B cell (primary cell): ENCODE measurements around the gene PEPD. TPM values are rescaled to one million over a fixed set of nuclear protein-coding genes. Genes with fewer than 3 reads are reported as not detected.

Experiments used
- ATAC-seq: fragments of 200-7000 bp; cut with Tn5 transposase; one replicate; pipeline ENCODE4 v1.10.0; 2021; ENCODE audit warnings: low read depth, mild to moderate bottlenecking, moderate number of reproducible peaks, moderate library complexity
- CTCF ChIA-PET: fragments of 350-600 bp; sonication (Branson Sonifier 250); formaldehyde crosslinking; loops from one replicate; lab custom pipeline; 2021; ENCODE audit warnings: antibody characterized with exemption, inconsistent platforms; lab: Charles Lee
- POLR2A ChIA-PET: fragments of 350-600 bp; sonication (Branson Sonifier 250); formaldehyde crosslinking; loops from one replicate; lab custom pipeline; 2021; ENCODE audit warnings: antibody characterized with exemption; lab: Charles Lee
- DNase-seq: peaks from one replicate; pipeline ENCODE4 v3.0.0; 2013
- H2AFZ ChIP-seq: 2 replicates; pipeline ENCODE4 v1.6.1; 2012; ENCODE audit warnings: mild to moderate bottlenecking, low read depth, low read length; ENCODE audit not compliant: insufficient read depth, poor library complexity, severe bottlenecking
- H3K27ac ChIP-seq, 2 donors: 1 replicate in 1 of 2; 2 replicates in 1 of 2; pipeline ENCODE4 v1.5.1; 2012 to 2013; ENCODE audit warnings: low read length in 2 of 2, mild to moderate bottlenecking in 2 of 2, moderate library complexity in 1 of 2
- H3K27me3 ChIP-seq, 4 experiments: fragments of 200-600 bp in 1 of 4; sonication (generic) in 1 of 4; replicated peaks in 1 of 4; 1 replicate in 2 of 4; 2 replicates in 2 of 4; pipeline versions ENCODE4 v1.6.1 to v1.7.0; 2013 to 2016; ENCODE audit warnings: low read length in 3 of 4, mild to moderate bottlenecking in 2 of 4, mixed read lengths in 1 of 4, moderate library complexity in 1 of 4; ENCODE audit not compliant: insufficient read depth in 4 of 4, control insufficient read depth in 3 of 4; ENCODE audit errors: control extremely low read depth in 1 of 4
- H3K36me3 ChIP-seq, 2 experiments: replicated peaks in 1 of 2; 1 replicate in 1 of 2; 2 replicates in 1 of 2; pipeline versions ENCODE4 v1.6.1 to v1.7.1; 2013; ENCODE audit warnings: low read length in 1 of 2; ENCODE audit not compliant: insufficient read depth in 2 of 2, control insufficient read depth in 1 of 2; ENCODE audit errors: control extremely low read depth in 1 of 2, extremely low read depth in 1 of 2
- H3K4me1 ChIP-seq, 2 donors: fragments of 200-600 bp in 1 of 2; sonication (generic) in 1 of 2; 1 replicate in 1 of 2; 2 replicates in 1 of 2; pipeline versions ENCODE4 v1.5.1 to v1.6.1; 2013 to 2017; ENCODE audit warnings: low read length in 2 of 2; ENCODE audit not compliant: control insufficient read depth in 2 of 2, insufficient read depth in 2 of 2
- H3K4me2 ChIP-seq: replicated peaks from 2 replicates; pipeline ENCODE3; 2012; ENCODE audit warnings: mild to moderate bottlenecking, low read depth, low read length; ENCODE audit not compliant: poor library complexity, severe bottlenecking
- H3K4me3 ChIP-seq, 5 experiments: fragments of 200-600 bp in 1 of 5; sonication (generic) in 1 of 5; 1 replicate in 3 of 5; 2 replicates in 2 of 5; pipeline versions ENCODE4 v1.5.1 to v1.7.0; 2011 to 2016; ENCODE audit warnings: low read length in 4 of 5, mild to moderate bottlenecking in 4 of 5, low read depth in 2 of 5, control low read depth in 1 of 5, moderate library complexity in 1 of 5; ENCODE audit not compliant: insufficient read depth in 1 of 5; ENCODE audit errors: control extremely low read depth in 1 of 5, extremely low read depth in 1 of 5
- H3K79me2 ChIP-seq: fragments of 200-600 bp; sonication (generic); one replicate; pipeline ENCODE4 v1.6.0; 2016; ENCODE audit warnings: low read length; ENCODE audit not compliant: control insufficient read depth, insufficient read depth
- H3K9ac ChIP-seq: fragments of 200-600 bp; sonication (generic); 2 replicates; pipeline ENCODE4 v1.6.1; 2017; ENCODE audit warnings: mild to moderate bottlenecking, low read length, moderate library complexity
- H3K9me3 ChIP-seq, 3 donors: one replicate each; pipeline versions ENCODE4 v1.6.1 to v1.7.1; 2013; ENCODE audit warnings: low read length in 2 of 3; ENCODE audit not compliant: control insufficient read depth in 2 of 3, insufficient read depth in 1 of 3; ENCODE audit errors: control extremely low read depth in 1 of 3
- H4K20me1 ChIP-seq: 2 replicates; pipeline ENCODE4 v1.6.0; 2012; ENCODE audit warnings: mild to moderate bottlenecking, low read length; ENCODE audit not compliant: insufficient read depth, control insufficient read depth, poor library complexity, severe bottlenecking
- H3K27ac Mint-ChIP-seq: one replicate; pipeline ENCODE4 v1.8.0; 2021; ENCODE audit warnings: mixed read lengths
- H3K27me3 Mint-ChIP-seq: one replicate; pipeline ENCODE4 v1.8.0; 2021; ENCODE audit warnings: mixed read lengths
- H3K4me1 Mint-ChIP-seq: one replicate; pipeline ENCODE4 v1.8.0; 2021; ENCODE audit warnings: mixed read lengths
- H3K4me3 Mint-ChIP-seq: one replicate; pipeline ENCODE4 v1.8.0; 2021; ENCODE audit warnings: mixed read lengths
- H3K9me3 Mint-ChIP-seq: one replicate; pipeline ENCODE4 v1.8.0; 2022; ENCODE audit warnings: mixed read lengths; ENCODE audit not compliant: insufficient read depth
- CTCF ChIP-seq: fragments of 200-600 bp; IDR thresholded peaks from one replicate; pipeline ENCODE4 v1.8.0; 2022; ENCODE audit warnings: antibody characterized with exemption, mild to moderate bottlenecking
- EZH2 ChIP-seq: IDR thresholded peaks from 2 replicates; pipeline ENCODE4 v1.6.1; 2012; ENCODE audit warnings: borderline replicate concordance, low read depth, mild to moderate bottlenecking, moderate library complexity, low read length; ENCODE audit not compliant: insufficient read depth, poor library complexity, severe bottlenecking
- WGBS: methylation state at CpG from one replicate; pipeline ENCODE4 v1.1.5; 2013; ENCODE audit warnings: missing lambda C conversion rate; ENCODE audit not compliant: insufficient coverage; 5-methylcytosine and 5-hydroxymethylcytosine counted together
- intact Hi-C: fragments of 100-400 bp; cut with micrococcal nuclease; formaldehyde crosslinking; loops from one replicate; pipeline ENCODE4 v1.10.0; 2022
- polyA plus RNA-seq: library from polyadenylated mRNA; depleted of rRNA; stranded (reverse); fragments of >200 nt; gene quantifications from 2 replicates; pipeline ENCODE4 v1.2.3, GENCODE V29; 2012
- total RNA-seq, 2 donors: library from RNA; stranded (reverse); fragments of 120-200 nt in 1 of 2; gene quantifications; 1 replicate in 1 of 2; 2 replicates in 1 of 2; pipeline versions ENCODE4 v1.2.3 to v1.2.4, GENCODE V29; 2013 to 2022

Gene PEPD
- total and polyA plus RNA-seq, 2 donors (not counting 1 experiment from before 2014, with no cell fraction given) = 36.4 to 42.7 TPM

- 100% methylated on average over 15 of the region's 16 CpGs for WGBS
- Histone ChIP-seq H3K27me3 (no peaks in the 10 kb centered on the region), H3K9me3 (no peaks in the 10 kb centered on the region), H3K4me3 (no peak overlapping the region), H2AFZ (no peak overlapping the region), H4K20me1 (peaks cover 85% of the 10 kb centered on the region), H3K36me3 (peaks cover 0 to 11% of the 10 kb centered on the region in 2 experiments), H3K4me2 (no peak overlapping the region), H3K9ac (no peak overlapping the region), H3K4me1 (peaks cover 10 to 14% of the 10 kb centered on the region in 2 donors), H3K27ac (no peak overlapping the region), H3K79me2 (peaks cover 84% of the 10 kb centered on the region)
- no peak overlapping the region for H3K27ac Mint-ChIP-seq
- DNase-seq = no peak
- H3K4me3 Mint-ChIP-seq = no peak overlapping the region
- H3K4me1 Mint-ChIP-seq = peaks cover 56% of the 10 kb centered on the region
- intact Hi-C loops = no loop called here
- ChIA-PET CTCF (interaction anchor here (1.3 kb wide), 1 partner anchor 10 kb away, joined by 3 read pairs; no protein-coding TSS in a partner anchor), POLR2A (interaction anchor here (0.6 kb wide), 2 partner anchors 776 to 849 kb away, joined by 3 to 4 read pairs; no protein-coding TSS in a partner anchor)
- no peak for ATAC-seq
- no peaks in the 10 kb centered on the region for H3K27me3 Mint-ChIP-seq
- TF ChIP-seq CTCF = no peak
- TF ChIP-seq EZH2 = no peak
- H3K9me3 Mint-ChIP-seq = no peaks in the 10 kb centered on the region
Observed at GRCh38 chr19:33379151-33379829, 142.3 kb downstream of the PEPD start.
